Right lobe of liver (tissue), 4 donors: ENCODE measurements around the gene MYO5A.

Experiments used
- CTCF ChIP-seq, 4 donors: fragments of 200-600 bp in 3 of 4; fragments of 450-650 bp in 1 of 4; IDR thresholded peaks; one replicate each; pipeline versions ENCODE4 v1.5.1 to v1.8.0; 2016 to 2022; ENCODE audit warnings: antibody characterized with exemption in 4 of 4, mild to moderate bottlenecking in 2 of 4
- POLR2A ChIP-seq: fragments of 450-650 bp; IDR thresholded peaks from one replicate; pipeline ENCODE4 v1.6.1; 2017; ENCODE audit warnings: antibody characterized with exemption, mild to moderate bottlenecking
- donor health status: DM: no; HTN: no; CAD: no.
- donor health status: DM: no; HTN: no; CAD: no.
- donor health status: DM: no; HTN: yes; CAD: no.

DNA sequence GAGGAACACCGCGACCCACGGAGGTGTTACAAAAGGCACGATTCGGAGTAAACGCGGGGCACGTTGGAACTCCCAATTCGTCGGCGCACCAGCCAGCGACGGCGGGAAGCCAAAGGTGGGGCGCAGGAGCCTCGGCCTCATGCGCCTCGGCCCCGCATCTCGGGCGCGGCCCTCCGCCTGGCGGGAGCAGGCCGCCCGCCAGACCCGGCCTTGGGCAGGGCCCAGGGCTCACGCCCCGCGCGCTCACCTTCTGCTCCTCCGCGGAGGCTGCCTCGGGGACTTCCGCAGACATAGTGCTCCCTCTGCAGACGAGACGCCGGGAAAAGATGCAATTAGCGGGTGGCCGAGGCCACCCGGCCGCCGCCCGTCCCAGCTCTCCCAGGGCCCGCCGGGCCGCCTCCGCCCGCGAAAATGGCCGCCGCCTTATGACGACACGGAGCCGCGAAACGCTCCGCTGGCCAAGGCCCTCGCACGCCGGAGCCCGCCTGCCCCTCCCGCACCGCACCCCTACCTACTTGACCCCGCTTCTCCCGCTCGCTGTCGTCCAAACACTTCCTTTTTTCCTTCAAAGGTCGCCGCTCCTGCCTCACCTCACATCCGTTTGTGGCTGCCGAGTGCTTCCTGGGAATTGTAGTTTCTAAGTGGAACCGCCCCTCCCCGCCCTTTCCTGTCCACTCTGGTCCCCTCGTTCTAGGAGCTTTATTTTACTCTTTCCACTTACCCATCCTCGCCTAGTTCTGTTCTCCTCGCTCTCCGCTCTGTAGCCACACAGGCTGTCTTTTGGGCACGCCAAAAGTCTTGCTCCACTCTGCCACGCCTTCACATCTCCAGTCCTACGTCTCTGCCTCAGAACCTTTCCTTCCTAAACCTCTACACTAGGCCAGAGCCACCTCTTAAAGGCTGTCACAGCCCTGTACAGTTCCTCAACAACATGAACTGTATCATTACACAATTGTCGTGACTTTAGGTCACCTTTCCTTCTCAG is 40.2 kb upstream of the MYO5A start, which contains the start of gene ARPP19:
- peak in 2 of 4 donors; percentile 9 to 31 for TF ChIP-seq CTCF (IDR thresholded peaks at IDR 0.05)
- TF ChIP-seq POLR2A, result peak; percentile 79
